ENCODE measurements around the gene PCDHGA10.
"Not testable (repeated sequence)": the region's sequence is repeated elsewhere in the genome, so short reads cannot be mapped to it uniquely, and the experiment has no call there.

The PCDHGA10 gene

GRCh38 chr5:141412854-141413539, at the start of gene PCDHGA10:
TSS of gene PCDHGA10 (plus strand) at chr5:141412987. CDS start at chr5:141413176, 189 bp downstream.
- DNase-seq, result no peak

- no peak for DNase-seq
Measured at GRCh38 chr5:141363952-141364660, 48.7 kb upstream of the PCDHGA10 start, which contains the start of gene PCDHGA5. TSS of gene PCDHGA5 (plus strand) at chr5:141364162. CDS start at chr5:141364331, 169 bp downstream.

DNA sequence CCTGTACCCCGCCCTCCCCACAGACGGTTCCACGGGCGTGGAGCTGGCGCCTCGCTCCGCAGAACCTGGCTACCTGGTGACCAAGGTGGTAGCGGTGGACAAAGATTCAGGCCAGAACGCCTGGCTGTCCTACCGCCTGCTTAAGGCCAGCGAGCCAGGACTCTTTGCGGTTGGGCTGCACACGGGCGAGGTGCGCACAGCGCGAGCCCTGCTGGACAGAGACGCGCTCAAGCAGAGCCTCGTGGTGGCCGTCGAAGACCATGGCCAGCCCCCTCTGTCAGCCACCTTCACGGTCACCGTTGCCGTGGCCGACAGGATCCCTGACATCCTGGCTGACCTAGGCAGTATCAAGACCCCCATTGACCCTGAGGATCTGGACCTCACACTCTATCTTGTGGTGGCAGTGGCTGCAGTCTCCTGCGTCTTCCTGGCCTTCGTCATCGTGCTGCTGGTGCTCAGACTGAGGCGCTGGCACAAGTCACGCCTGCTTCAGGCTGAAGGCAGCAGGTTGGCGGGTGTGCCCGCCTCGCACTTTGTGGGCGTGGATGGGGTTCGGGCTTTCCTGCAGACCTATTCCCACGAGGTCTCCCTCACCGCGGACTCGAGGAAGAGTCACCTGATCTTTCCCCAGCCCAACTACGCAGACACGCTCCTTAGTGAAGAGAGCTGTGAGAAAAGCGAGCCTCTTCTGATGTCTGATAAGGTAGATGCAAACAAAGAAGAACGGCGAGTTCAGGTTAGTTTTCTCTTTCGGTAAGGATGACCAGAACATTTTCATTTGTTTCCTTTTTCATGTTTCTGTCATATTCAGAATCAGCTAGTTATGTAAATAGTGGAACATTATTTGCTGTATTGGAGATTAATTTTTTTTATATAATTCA, 46.5 kb upstream of the PCDHGA10 start:
- no peak for DNase-seq

- DNase-seq, result no peak
Measured at GRCh38 chr5:141369994-141370848, 42.6 kb upstream of the PCDHGA10 start, which contains the start of gene PCDHGB3. TSS of gene PCDHGB3 (plus strand) at chr5:141370242. CDS start at chr5:141370395, 153 bp downstream.

DNA sequence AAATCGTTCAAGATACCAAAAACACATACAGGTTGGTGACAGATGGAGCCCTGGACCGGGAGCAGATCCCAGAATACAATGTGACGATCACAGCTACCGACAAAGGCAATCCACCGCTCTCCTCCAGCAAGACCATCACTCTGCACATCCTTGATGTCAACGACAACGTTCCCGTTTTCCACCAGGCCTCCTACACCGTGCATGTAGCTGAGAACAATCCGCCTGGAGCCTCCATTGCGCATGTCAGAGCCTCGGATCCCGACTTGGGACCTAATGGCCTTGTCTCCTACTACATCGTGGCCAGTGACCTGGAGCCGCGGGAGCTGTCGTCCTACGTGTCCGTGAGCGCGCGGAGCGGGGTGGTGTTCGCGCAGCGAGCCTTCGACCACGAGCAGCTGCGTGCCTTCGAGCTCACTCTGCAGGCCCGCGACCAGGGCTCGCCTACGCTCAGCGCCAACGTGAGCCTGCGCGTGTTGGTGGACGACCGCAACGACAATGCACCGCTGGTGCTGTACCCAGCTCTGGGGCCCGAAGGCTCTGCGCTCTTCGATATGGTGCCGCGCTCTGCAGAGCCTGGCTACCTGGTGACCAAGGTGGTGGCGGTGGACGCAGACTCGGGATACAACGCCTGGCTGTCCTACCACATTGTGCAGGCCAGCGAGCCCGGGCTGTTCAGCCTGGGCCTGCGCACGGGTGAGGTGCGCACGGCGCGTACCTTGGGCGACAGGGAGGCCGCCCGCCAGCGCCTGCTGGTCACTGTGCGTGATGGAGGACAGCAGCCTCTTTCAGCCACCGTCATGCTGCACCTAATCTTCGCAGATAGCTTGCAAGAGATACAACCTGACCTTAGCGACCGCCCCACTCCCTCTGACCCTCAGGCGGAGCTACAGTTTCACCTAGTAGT, 41.0 kb upstream of the PCDHGA10 start:
- no peak for DNase-seq

GRCh38 chr5:141373673-141374317, 39.0 kb upstream of the PCDHGA10 start, which contains the start of gene PCDHGA6:
TSS of gene PCDHGA6 (plus strand) at chr5:141373891. CDS start at chr5:141374084, 193 bp downstream.
- DNase-seq, result no peak

DNA sequence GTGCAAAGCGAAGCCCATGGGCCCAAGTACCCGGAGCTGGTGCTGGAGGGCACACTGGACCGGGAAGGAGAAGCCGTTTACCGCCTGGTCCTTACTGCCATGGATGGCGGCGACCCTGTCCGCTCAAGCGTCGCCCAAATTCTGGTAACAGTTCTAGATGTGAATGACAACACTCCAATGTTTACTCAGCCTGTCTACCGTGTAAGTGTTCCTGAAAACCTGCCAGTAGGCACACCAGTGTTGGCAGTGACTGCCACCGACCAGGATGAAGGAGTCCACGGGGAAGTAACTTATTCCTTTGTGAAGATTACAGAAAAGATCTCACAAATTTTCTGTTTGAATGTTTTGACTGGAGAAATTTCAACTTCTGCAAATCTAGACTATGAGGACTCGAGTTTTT, 38.2 kb upstream of the PCDHGA10 start:
- DNase-seq, result no peak

- not testable (repeated sequence) for DNase-seq
Measured at GRCh38 chr5:141375444-141376155, 37.2 kb upstream of the PCDHGA10 start.

- DNase-seq, result no peak
Measured at GRCh38 chr5:141382469-141383294, 30.1 kb upstream of the PCDHGA10 start, which contains the start of gene PCDHGA7. TSS of gene PCDHGA7 (plus strand) at chr5:141382742. CDS start at chr5:141382900, 158 bp downstream.

DNA sequence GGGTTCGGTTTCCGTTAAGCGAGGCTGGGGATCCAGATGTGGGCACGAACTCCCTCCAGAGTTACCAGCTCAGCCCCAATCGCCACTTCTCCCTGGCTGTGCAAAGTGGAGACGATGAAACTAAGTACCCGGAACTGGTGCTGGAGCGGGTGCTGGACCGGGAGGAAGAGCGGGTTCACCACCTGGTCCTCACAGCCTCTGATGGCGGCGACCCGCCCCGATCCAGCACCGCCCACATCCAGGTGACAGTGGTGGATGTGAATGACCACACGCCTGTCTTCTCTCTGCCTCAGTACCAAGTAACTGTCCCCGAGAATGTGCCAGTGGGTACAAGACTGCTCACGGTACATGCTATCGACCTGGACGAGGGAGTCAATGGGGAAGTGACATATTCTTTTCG, 29.4 kb upstream of the PCDHGA10 start:
- no peak for DNase-seq

DNA sequence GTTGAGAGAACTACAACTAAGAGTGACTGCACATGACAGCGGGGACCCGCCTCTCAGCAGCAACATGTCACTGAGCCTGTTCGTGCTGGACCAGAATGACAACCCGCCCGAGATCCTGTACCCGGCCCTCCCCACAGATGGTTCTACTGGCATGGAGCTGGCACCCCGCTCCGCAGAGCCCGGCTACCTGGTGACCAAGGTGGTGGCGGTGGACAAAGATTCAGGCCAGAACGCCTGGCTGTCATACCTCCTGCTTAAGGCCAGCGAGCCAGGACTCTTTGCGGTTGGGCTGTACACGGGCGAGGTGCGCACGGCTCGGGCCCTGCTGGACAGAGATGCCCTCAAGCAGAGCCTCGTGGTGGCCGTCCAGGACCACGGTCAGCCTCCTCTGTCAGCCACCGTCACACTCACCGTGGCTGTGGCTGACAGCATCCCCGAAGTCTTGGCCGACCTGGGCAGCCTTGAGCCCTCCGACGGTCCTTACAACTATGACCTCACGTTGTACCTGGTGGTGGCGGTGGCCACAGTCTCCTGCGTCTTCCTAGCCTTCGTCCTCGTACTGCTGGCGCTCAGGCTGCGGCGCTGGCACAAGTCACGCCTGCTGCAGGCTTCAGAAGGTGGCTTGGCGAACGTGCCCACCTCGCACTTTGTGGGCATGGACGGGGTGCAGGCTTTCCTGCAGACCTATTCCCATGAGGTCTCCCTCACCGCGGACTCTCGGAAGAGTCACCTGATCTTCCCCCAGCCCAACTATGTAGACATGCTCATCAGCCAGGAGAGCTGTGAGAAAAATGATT, 28.1 kb upstream of the PCDHGA10 start:
- DNase-seq, result no peak

DNA sequence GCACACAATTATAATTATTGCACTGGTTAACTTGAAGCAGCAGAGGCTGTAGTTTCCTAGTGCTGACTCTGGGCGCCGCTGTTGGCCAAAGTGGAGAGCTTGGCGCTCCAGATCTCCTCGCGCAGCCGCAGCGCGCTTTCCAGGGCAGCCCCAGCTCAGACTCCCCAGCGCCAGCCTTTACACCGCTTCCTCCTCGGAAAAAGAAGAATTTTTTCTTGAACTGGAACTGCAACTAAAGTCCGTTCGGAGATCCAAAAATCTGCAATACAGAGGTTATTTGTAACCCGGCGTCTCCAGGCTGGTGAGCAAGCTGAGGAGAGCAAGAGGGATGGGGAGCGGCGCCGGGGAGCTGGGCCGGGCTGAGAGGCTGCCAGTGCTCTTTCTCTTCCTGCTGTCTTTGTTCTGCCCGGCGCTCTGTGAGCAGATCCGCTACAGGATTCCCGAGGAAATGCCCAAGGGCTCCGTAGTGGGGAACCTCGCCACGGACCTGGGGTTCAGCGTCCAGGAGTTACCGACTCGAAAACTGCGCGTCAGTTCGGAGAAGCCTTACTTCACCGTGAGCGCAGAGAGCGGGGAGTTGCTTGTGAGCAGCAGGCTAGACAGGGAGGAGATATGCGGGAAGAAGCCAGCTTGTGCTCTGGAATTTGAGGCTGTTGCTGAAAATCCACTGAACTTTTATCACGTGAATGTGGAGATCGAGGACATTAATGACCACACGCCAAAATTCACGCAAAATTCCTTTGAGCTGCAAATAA, 25.1 kb upstream of the PCDHGA10 start, which contains the start of gene PCDHGB4:
TSS of gene PCDHGB4 (plus strand) at position 142 of the 755 bp plus-strand sequence. CDS start at position 329, 187 bp downstream.
- not testable (repeated sequence) for DNase-seq

- DNase-seq, result no peak
Measured at GRCh38 chr5:141388661-141389060, 24.1 kb upstream of the PCDHGA10 start.

- DNase-seq, result no peak
Measured at GRCh38 chr5:141389153-141390042, 23.4 kb upstream of the PCDHGA10 start.

- no peak for DNase-seq
Measured at GRCh38 chr5:141392429-141393198, 20.2 kb upstream of the PCDHGA10 start, which contains the start of gene PCDHGA8. TSS of gene PCDHGA8 (plus strand) at chr5:141392633. CDS start at chr5:141392814, 181 bp downstream.

Measured in activated CD4-positive, CD25-positive, alpha-beta regulatory T cell treated with anti-CD3 and anti-CD28 coated beads, Interleukin-2, amount 50 U/mL, for 72 hours (primary cell).